Activated T-cell treated with anti-CD3 and anti-CD28 coated beads for 48 hours (primary cell): ENCODE data around the gene ASPN.
"Not testable (repeated sequence)": the region's sequence is repeated elsewhere in the genome, so short reads cannot be mapped to it uniquely, and the experiment has no call there.

Experiments used
- DNase-seq: peaks from one replicate; pipeline ENCODE4 v3.0.0-alpha.2; 2020; ENCODE audit warnings: low read depth

ASPN gene

DNA sequence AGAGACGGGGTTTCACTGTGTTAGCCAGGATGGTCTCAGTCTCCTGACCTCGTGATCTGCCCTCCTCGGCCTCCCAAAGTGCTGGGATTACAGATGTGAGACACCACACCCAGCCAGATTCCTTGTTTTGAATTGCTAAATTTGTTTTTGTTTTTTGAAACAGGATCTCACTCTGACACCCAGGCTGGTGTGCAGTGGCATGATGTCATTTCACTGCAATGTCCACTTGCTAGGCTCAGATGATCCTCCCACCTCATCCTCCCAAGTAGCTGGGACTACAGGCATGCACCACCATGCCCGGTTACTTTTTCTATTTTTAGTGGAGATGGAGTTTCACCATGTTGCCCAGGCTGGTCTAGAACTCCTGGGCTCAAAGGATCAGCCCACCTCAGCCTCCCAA is 71.1 kb downstream of the ASPN start:
- DNase-seq = not testable (repeated sequence)

- DNase-seq = no peak
Observed at GRCh38 chr9:92408747-92409478, 73.4 kb downstream of the ASPN start.

DNA sequence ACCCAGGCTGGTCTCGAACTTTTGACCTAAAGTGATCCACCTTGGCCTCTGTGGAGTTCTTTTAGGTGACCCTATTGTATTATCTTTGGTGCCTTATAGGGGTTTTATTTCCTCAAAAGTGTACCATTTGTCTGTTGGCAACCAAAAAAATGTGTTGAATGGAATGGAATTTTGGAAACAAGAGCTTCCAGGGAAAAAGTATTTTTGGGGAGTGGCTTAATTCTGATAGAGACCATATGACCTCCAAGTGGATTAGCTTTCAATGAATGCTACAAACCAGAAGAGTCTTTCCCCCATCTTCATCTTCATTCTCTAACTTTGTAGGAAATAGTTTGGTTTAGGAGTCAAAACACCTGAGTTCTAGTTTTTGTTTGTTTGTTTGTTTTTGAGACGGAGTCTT is 74.5 kb downstream of the ASPN start:
- no peak for DNase-seq

- DNase-seq = no peak
Observed at GRCh38 chr9:92406477-92406876, 75.8 kb downstream of the ASPN start.
